Fibroblast of gingiva (primary cell): ENCODE data around the gene TMBIM6.

Source experiments
- DNase-seq: peaks from one replicate; pipeline ENCODE4 v3.0.0-alpha.2; 2011; ENCODE audit warnings: low read depth

Gene TMBIM6

GRCh38 chr12:49798248-49798647 lies 56.9 kb downstream of the TMBIM6 start:
- DNase-seq = no peak

- DNase-seq = no peak
Observed at GRCh38 chr12:49798934-49799333, 57.6 kb downstream of the TMBIM6 start.

- no peak for DNase-seq
Observed at GRCh38 chr12:49800421-49801140, 59.2 kb downstream of the TMBIM6 start.

DNA sequence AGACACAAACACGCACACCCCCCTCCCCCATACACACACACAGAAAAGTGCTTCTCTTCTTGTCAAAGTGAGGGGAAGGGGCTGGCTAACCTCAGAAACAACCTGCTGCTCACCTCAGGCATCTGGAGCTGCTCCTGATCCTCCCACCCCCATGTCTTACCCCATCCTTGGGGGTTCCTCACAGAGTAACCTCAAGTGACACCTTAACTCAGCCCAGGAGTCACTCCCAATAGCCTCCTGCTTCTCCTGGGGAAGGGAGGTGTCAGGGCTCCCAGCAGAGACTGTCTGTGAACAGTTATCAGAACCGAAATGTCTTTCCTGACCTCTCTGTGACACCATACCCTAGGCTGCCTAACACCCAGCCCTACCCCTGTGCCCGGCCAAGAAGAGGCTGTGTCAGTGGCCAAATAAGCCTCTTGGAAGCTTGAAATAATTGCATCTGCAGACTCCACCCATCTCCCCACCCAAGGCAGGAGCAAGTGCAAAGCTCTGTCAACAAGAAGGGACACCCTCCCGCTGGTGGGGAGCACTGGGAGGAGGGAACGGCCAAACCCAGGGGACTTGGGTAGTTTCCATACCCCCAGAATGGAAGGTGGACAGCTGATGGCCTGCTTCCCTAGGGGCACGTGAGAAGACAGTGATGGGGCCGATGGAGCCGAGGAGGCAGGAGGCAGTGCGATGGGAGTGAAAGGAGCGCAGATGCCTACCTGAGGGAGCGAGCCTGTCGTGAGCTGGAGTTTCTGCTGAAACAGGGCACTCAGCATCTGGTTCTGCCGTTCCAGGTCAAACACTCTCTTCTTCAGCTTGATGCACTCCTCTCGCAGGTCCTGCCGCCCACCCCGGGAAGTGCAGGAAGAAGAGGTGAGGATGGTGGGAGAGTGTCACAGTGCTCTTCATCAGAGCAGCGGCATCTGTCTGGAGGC lies 60.0 kb downstream of the TMBIM6 start:
- no peak for DNase-seq

DNA sequence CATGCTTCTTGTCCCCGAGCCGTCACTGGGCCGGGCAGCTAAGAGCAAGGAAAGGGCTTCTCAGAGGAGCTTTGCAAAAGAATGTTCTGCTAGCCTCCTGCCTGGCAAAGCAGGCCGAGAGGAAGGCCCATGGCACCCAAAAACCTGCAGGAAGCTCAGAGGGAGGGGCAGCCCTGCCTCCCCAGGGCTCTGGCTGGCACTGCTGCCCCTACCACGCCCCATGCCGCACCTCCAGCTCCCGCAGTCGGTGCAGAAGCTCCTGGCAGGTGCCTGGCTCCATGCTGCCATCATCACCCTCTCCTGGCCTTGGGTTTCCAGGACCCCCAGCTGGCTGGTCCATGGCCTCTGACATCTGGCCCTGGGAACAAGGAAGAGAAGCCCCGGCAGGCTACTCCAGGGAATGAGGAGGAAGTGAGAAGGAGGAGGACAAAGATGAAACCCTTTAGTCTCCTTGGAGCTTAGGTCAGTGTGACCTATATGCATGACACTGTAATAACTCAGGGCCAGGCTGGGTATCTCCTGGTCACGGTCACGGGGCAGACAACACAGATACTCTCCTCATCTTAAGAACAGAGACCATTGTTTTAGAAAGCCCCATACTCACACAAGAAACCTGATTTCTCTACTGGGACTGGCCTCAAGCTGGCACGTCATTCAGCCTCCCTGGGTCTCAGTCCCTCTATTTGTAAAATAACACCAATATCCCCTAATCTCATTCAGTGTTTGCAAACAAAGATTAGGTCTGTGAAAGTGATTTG lies 62.5 kb downstream of the TMBIM6 start:
- DNase-seq = no peak

GRCh38 chr12:49804821-49805220 lies 63.5 kb downstream of the TMBIM6 start:
- no peak for DNase-seq

- no peak for DNase-seq
Observed at GRCh38 chr12:49805409-49805808, 64.1 kb downstream of the TMBIM6 start.

GRCh38 chr12:49806321-49806813 lies 65.0 kb downstream of the TMBIM6 start:
- DNase-seq = no peak

DNA sequence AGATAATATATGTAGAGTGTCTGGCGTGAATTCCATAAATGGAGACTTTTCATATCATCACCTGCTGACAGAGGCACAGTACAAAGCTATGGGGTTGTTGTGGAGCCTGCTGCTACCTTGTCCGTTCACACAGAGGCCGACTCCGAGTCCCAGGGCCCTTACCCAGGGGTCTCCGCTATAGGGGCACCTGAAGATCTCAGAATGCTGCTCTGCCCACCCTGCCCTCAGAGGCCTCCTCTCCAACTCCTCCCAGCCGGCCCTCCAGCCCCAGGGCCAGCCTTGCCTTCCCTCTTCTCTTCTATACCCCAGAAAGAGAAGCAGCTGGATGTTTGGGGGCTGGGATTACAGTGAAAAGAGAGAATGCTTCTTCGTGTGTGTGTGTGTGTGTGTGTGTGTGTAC lies 65.5 kb downstream of the TMBIM6 start:
- DNase-seq = no peak

- DNase-seq = no peak
Observed at GRCh38 chr12:49807991-49808580, 66.7 kb downstream of the TMBIM6 start.

DNA sequence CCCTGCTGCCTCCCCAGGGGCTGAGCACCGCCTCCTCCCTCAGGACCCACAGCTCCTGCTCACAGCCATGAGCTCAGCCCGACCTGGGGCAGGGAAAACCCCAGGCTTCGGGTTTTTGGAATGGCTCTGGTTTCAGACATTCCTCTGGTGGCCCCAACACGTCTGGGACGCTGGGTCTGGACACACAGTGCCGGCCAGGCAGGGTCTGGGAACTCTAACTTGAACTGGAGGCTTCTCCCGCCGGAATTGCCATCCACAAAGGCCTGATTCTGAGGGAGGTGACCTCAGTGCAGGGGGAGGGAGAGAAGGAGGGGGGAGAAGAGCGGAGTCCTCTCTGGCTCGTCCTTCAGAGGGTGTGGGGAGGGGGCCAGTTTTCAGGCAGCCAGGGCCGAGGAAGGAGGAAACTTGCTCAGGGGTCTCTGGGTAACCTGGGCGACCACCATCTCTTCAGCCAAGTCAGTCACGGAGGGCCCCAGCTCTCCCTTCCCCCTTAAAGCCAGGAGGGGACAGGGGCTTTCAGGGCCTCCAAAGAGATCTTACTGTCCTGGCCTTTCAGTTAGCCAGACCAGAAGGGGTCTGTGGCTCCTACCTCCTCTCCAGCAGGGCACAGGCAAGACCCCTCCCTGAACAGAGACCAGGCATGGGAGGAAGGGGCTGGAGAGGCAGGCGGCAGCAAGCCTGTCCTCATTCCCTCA lies 67.5 kb downstream of the TMBIM6 start:
- no peak for DNase-seq

DNA sequence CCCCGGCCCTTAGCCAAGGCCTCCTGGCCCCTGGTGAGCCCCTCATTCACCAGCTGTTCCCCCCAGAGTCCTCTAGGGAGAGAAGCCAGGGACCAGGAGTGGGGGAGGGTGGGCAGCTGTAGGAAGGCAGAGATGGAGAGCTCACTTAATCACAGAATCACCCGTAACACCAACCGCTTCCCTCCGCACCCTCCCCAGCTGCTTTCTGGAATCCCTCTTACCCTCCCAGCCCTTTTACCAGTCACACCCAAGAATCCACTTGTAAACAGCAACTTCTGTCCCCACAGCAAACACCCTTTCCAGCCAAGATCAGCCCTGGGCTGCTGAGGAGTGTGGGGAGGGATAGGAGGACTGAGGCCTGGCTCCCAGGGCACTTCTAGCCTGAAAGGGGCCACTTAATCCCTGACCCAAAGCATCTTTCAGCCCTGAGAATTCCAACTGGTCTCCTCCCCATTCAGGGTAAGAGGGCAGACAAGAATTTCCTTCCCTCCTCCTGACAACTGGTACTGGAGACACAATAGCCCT lies 68.1 kb downstream of the TMBIM6 start:
- no peak for DNase-seq

- DNase-seq = no peak
Observed at GRCh38 chr12:49809906-49810389, 68.6 kb downstream of the TMBIM6 start.

DNA sequence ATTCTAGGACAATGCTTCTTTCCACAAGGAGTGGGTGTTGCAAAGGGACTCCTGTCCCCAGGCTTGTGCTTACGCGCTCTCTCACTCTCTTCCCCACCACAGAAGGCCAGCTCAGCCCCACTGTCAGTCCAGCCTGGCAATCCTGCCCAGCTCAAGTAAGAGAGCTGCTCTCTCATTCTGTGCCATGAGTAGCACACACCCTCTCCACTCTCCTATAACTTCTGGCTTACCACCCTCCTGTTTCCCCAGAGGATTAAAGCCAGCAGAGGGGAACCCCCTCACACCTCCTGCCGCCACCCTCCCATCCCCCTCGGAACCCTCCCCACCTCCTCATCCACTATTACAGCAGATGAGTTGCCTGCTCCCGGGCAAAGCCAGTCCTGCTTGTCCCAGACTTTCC lies 69.8 kb downstream of the TMBIM6 start:
- DNase-seq = no peak

DNA sequence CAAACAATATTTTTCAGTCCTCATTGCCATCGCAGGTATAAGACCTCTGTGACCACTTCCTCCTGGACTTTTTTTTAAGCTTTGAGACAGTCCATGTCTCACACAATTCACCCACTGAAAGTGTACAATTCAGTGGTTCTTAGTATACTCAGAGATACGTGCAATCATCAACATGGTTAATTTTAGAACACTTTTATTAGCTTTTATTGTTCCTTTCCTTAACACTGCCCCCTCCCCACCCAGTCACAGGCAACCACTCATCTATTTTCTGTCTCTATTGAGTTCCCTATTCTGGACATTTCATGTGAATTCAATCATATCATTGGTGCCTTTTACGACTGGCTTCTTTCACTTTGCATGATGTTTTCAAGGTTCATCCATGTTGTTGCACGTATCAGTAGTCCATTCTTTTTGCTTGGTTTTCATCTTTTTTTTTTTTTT lies 70.6 kb downstream of the TMBIM6 start:
- no peak for DNase-seq

GRCh38 chr12:49813131-49813530 lies 71.8 kb downstream of the TMBIM6 start:
- no peak for DNase-seq
